Caco-2 (cell line): ENCODE data around the gene GRM5. TPM values are rescaled to one million over a fixed set of nuclear protein-coding genes. Genes with fewer than 3 reads are reported as not detected.

ENCODE experiments used
- BruUV-seq: library from RNA; stranded (reverse); fragments of 400-500 nt; replicated peaks from 2 replicates; lab custom pipeline; 2021; lab: Mats Ljungman, UMichigan
- CTCF ChIA-PET: fragments of 300-600 bp; sonication (Branson Sonifier 250); formaldehyde crosslinking; loops from one replicate; lab custom pipeline; 2022; ENCODE audit warnings: antibody characterized with exemption; lab: Charles Lee
- POLR2A ChIA-PET: fragments of 300-600 bp; sonication (Branson Sonifier 250); formaldehyde crosslinking; loops from one replicate; lab custom pipeline; 2022; ENCODE audit warnings: antibody characterized with exemption; lab: Charles Lee
- DNase-seq, 2 experiments: peaks; one replicate each; pipeline versions ENCODE4 v3.0.0 to v3.0.0-alpha.2; 2020 to 2022
- H3K27me3 ChIP-seq: replicated peaks from 2 replicates; pipeline ENCODE4 v1.6.0; 2011; ENCODE audit warnings: low read length; ENCODE audit not compliant: control insufficient read depth, insufficient read depth
- H3K36me3 ChIP-seq: 2 replicates; pipeline ENCODE4 v1.5.1; 2011; ENCODE audit warnings: low read length; ENCODE audit not compliant: control insufficient read depth, insufficient read depth
- H3K4me1 ChIP-seq: fragments of 250-450 bp; sonication (Bioruptor Pico); 2 replicates; pipeline ENCODE4 v1.5.1; 2020; ENCODE audit warnings: mild to moderate bottlenecking
- H3K4me3 ChIP-seq: 2 replicates; pipeline ENCODE4 v1.5.1; 2011; ENCODE audit warnings: low read depth, mild to moderate bottlenecking, control low read depth, low read length
- H3K9me3 ChIP-seq: fragments of 250-450 bp; sonication (Bioruptor Pico); 2 replicates; pipeline ENCODE4 v1.5.1; 2020; ENCODE audit warnings: mild to moderate bottlenecking, moderate library complexity
- H3K27ac Mint-ChIP-seq: one replicate; pipeline ENCODE4 v1.8.0; 2022; ENCODE audit warnings: mixed read lengths; ENCODE audit not compliant: unreplicated experiment
- H3K27me3 Mint-ChIP-seq: one replicate; pipeline ENCODE4 v1.8.0; 2022; ENCODE audit warnings: mixed read lengths; ENCODE audit not compliant: insufficient read depth, unreplicated experiment
- H3K36me3 Mint-ChIP-seq: one replicate; pipeline ENCODE4 v1.8.0; 2022; ENCODE audit warnings: mild to moderate bottlenecking, mixed read lengths; ENCODE audit not compliant: insufficient read depth, unreplicated experiment
- H3K4me1 Mint-ChIP-seq: one replicate; pipeline ENCODE4 v1.8.0; 2022; ENCODE audit warnings: low read depth, mixed read lengths; ENCODE audit not compliant: unreplicated experiment
- H3K4me3 Mint-ChIP-seq: one replicate; pipeline ENCODE4 v1.8.0; 2022; ENCODE audit warnings: mild to moderate bottlenecking, moderate library complexity, mixed read lengths; ENCODE audit not compliant: unreplicated experiment
- H3K9me3 Mint-ChIP-seq: one replicate; pipeline ENCODE4 v1.8.0; 2022; ENCODE audit warnings: mixed read lengths; ENCODE audit not compliant: unreplicated experiment
- intact Hi-C: fragments of 100-400 bp; cut with micrococcal nuclease; formaldehyde crosslinking; loops from one replicate; pipeline ENCODE4 v1.10.0; 2022; ENCODE audit not compliant: unreplicated experiment
- total RNA-seq: library from RNA; stranded (reverse); gene quantifications from 2 replicates; pipeline ENCODE4 v1.2.3, GENCODE V29; 2022
- TF ChIP-seq, protein P1 (sequence below), 2 experiments: fragments of 200-600 bp in 1 of 2; IDR thresholded peaks; 1 replicate in 1 of 2; 2 replicates in 1 of 2; pipeline versions ENCODE4 v1.5.1 to v1.8.0; 2011 to 2022; ENCODE audit warnings: antibody characterized with exemption in 1 of 2, control low read depth in 1 of 2, inconsistent platforms in 1 of 2, low read depth in 1 of 2, low read length in 1 of 2, mild to moderate bottlenecking in 1 of 2, moderate library complexity in 1 of 2; ENCODE audit not compliant: insufficient read depth in 1 of 2, severe bottlenecking in 1 of 2, unreplicated experiment in 1 of 2

The GRM5 gene
- total RNA-seq, 1 experiment from 2014 or later: not detected

- no peak overlapping the region for H3K4me3 ChIP-seq
- intact Hi-C loops: loop anchor here (1.0 to 5.0 kb wide), 15 partner anchors 59 to 1192 kb away; partner anchors contain the start of gene CTSC
- ChIA-PET CTCF (interaction anchor here (0.8 to 1.8 kb wide), 6 partner anchors 60 to 822 kb away, joined by 3 to 12 read pairs (median 6); no protein-coding TSS in a partner anchor), POLR2A (no interaction called here)
- peaks cover 7% of the 10 kb centered on the region for H3K4me1 Mint-ChIP-seq
- no peaks in the 10 kb centered on the region for H3K36me3 Mint-ChIP-seq
- no peaks in the 10 kb centered on the region for H3K4me1 ChIP-seq
- no TSS peak for BruUV-seq
- no peaks in the 10 kb centered on the region for H3K27me3 ChIP-seq
- H3K27ac Mint-ChIP-seq: no peak overlapping the region
- H3K4me3 Mint-ChIP-seq: no peak overlapping the region
- H3K27me3 Mint-ChIP-seq: peaks cover 17% of the 10 kb centered on the region
- no peaks in the 10 kb centered on the region for H3K9me3 Mint-ChIP-seq
- H3K36me3 ChIP-seq: no peaks in the 10 kb centered on the region
- no peak for DNase-seq
- no peaks in the 10 kb centered on the region for H3K9me3 ChIP-seq
- TF ChIP-seq, protein P1, sequence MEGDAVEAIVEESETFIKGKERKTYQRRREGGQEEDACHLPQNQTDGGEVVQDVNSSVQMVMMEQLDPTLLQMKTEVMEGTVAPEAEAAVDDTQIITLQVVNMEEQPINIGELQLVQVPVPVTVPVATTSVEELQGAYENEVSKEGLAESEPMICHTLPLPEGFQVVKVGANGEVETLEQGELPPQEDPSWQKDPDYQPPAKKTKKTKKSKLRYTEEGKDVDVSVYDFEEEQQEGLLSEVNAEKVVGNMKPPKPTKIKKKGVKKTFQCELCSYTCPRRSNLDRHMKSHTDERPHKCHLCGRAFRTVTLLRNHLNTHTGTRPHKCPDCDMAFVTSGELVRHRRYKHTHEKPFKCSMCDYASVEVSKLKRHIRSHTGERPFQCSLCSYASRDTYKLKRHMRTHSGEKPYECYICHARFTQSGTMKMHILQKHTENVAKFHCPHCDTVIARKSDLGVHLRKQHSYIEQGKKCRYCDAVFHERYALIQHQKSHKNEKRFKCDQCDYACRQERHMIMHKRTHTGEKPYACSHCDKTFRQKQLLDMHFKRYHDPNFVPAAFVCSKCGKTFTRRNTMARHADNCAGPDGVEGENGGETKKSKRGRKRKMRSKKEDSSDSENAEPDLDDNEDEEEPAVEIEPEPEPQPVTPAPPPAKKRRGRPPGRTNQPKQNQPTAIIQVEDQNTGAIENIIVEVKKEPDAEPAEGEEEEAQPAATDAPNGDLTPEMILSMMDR (IDR thresholded peaks at IDR 0.05; ENCODE audit: insufficient read depth in 1 of 2, low read depth in 1 of 2, low read length in 1 of 2, severe bottlenecking in 1 of 2, unreplicated experiment in 1 of 2): no peak
Observed at GRCh38 chr11:88544656-88545280, 521.0 kb downstream of the GRM5 start.

DNA sequence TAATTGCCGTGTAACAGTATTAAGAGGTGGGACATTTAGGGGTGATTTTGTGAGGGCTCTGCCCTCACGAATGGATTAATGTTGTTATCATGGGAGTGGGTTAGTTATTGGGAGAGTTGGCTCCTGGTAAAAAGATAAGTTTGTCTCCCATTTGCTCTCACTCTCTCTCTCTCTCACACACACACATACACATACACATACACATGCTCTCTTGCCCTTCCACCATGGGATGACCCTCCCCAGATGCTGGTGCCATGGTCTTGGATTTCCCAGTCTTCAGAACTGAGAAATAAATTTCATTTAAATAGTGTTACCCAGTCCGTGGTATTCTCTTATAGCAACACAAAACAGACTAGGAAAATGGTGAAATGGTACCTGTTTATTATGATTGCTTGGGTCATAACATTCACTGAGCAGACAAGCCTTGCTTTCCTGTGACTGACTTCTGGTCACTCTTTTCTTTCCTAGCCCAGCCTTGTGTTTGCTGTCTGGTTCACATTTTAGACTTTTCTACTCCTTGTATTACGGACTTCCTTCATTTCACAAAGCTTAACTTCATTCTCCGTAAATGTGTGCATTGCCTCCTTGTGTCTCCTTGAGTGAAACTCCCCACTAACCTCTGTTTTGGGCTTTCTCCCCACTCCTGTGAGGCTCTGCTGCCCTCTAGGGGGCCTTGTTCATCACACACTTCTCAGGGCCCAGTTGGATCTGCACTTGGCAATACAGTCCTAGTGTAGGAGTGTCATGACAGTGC is 521.7 kb downstream of the GRM5 start:
- ChIA-PET CTCF (interaction anchor here (0.6 to 1.1 kb wide), 8 partner anchors 59 to 821 kb away, joined by 3 to 12 read pairs (median 4); partner anchors contain the start of gene CTSC), POLR2A (interaction anchor here (0.5 kb wide), 1 partner anchor 220 kb away, joined by 3 read pairs; no protein-coding TSS in a partner anchor)
- H3K36me3 ChIP-seq: no peaks in the 10 kb centered on the region
- peaks cover 14% of the 10 kb centered on the region for H3K27me3 Mint-ChIP-seq
- H3K4me3 ChIP-seq: no peak overlapping the region
- H3K9me3 ChIP-seq: no peaks in the 10 kb centered on the region
- DNase-seq: peak; percentile 83 to 91
- no peaks in the 10 kb centered on the region for H3K4me1 ChIP-seq
- intact Hi-C loops: loop anchor here (1.0 to 5.0 kb wide), 15 partner anchors 59 to 1192 kb away; partner anchors contain the start of gene CTSC
- no peak overlapping the region for H3K27ac Mint-ChIP-seq
- no peak overlapping the region for H3K4me3 Mint-ChIP-seq
- no TSS peak for BruUV-seq
- peaks cover 7% of the 10 kb centered on the region for H3K4me1 Mint-ChIP-seq
- H3K27me3 ChIP-seq: no peaks in the 10 kb centered on the region
- no peaks in the 10 kb centered on the region for H3K36me3 Mint-ChIP-seq
- H3K9me3 Mint-ChIP-seq: no peaks in the 10 kb centered on the region
- TF ChIP-seq, protein P1 (IDR thresholded peaks at IDR 0.05; ENCODE audit: insufficient read depth in 1 of 2, low read depth in 1 of 2, low read length in 1 of 2, severe bottlenecking in 1 of 2, unreplicated experiment in 1 of 2): peak; percentile 98 to 99

DNA sequence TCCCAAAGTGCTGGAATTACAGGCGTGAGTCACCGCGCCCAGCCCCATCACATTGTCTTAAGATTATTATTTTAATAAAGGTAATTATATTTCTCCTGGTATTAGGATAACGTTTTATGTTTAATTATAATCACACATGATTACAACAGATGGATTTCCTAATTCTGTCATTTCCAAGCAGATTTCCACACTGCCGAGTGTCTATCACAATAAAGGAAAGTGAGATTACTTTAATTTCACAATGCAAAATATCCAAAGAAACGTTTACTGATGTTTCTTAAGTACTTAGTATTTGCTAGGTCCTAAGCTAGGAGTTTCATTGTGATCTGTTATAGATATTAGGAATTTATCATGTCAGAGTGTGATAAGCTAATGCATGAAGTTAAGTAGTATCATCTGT is 524.8 kb downstream of the GRM5 start:
- CTCF ChIA-PET: no interaction called here
- H3K4me1 ChIP-seq: no peaks in the 10 kb centered on the region
- H3K4me3 ChIP-seq: no peak overlapping the region
- H3K4me3 Mint-ChIP-seq: no peak overlapping the region
- POLR2A ChIA-PET: no interaction called here
- H3K4me1 Mint-ChIP-seq: peaks cover 7% of the 10 kb centered on the region
- no peak for DNase-seq
- no TSS peak for BruUV-seq
- peaks cover 6% of the 10 kb centered on the region for H3K27me3 Mint-ChIP-seq
- TF ChIP-seq, protein P1 (IDR thresholded peaks at IDR 0.05; ENCODE audit: insufficient read depth in 1 of 2, low read depth in 1 of 2, low read length in 1 of 2, severe bottlenecking in 1 of 2, unreplicated experiment in 1 of 2): no peak
- H3K27me3 ChIP-seq: no peaks in the 10 kb centered on the region
- no peaks in the 10 kb centered on the region for H3K9me3 ChIP-seq
- H3K36me3 Mint-ChIP-seq: no peaks in the 10 kb centered on the region
- no peak overlapping the region for H3K27ac Mint-ChIP-seq
- H3K9me3 Mint-ChIP-seq: no peaks in the 10 kb centered on the region
- intact Hi-C loops: loop anchor here (5.0 kb wide), 1 partner anchor 354 kb away; no protein-coding TSS in a partner anchor
- H3K36me3 ChIP-seq: no peaks in the 10 kb centered on the region
